Measurements from ENCODE around the gene PARD3B.

PARD3B gene

DNA sequence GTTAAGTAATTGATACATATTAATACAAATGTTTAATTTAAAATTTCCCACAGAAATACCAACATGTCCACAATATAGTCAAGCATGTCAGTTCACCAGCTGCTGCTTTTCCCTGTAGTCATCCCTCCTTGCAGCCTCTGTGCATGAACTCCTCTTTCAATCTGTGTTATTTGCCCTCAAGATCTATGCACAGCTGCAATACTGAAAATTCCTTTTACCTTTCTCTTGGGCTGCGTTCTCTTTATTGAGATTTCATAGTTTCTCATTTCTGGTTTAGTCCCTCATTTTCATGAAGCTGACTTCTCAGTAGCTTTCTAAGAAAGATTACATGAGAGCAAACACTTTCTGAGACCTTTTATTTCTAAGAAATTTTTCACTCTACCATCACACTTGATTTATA is 464.9 kb downstream of the PARD3B start:
- no peak for DNase-seq (ENCODE audit: low spot score)

- no peak for DNase-seq (ENCODE audit: low spot score)
Measured at GRCh38 chr2:205011031-205011430, 465.8 kb downstream of the PARD3B start.

DNA sequence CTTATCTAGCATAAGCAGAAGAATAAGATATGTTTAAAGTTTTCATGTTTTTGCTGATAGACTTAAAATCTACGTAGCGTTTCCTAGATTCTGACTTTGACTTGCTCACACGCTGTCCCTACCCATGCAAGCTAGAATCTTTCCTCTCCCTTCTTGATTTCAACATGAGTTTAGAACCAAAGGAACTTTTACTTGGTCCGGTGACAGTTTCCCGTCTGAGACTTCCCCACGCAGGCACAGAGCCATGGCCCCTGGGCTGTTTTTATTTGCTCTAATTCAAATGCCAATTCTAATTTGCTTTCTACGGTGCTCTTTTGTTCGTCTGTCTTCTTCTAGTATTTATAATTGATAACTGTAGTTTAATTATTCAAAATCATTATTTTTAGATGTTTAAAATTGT is 467.7 kb downstream of the PARD3B start:
- DNase-seq (ENCODE audit: low spot score) = no peak

DNA sequence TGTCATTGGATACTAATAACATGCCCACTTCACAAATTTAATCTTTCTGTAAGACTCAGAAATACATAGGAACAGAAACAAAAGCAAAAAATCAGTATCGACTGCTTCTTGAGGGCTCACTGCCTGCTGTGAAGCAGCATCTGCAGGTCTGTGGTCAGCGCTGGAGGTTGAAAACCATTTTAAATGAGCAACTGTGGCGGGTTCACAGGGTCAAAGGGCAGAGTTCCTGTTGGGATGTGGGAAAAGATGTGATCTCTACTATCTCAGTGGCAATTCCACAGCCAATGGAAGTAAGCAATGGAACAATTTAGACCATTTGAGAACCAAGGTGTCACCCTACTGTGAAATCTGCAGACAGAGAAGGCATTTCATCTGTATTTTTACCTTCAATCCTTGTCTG is 468.3 kb downstream of the PARD3B start:
- no peak for DNase-seq (ENCODE audit: low spot score)

- no peak for DNase-seq (ENCODE audit: low spot score)
Measured at GRCh38 chr2:205014201-205014600, 468.9 kb downstream of the PARD3B start.

GRCh38 chr2:205017381-205017780 is 472.1 kb downstream of the PARD3B start:
- DNase-seq (ENCODE audit: low spot score) = peak; percentile 37

DNA sequence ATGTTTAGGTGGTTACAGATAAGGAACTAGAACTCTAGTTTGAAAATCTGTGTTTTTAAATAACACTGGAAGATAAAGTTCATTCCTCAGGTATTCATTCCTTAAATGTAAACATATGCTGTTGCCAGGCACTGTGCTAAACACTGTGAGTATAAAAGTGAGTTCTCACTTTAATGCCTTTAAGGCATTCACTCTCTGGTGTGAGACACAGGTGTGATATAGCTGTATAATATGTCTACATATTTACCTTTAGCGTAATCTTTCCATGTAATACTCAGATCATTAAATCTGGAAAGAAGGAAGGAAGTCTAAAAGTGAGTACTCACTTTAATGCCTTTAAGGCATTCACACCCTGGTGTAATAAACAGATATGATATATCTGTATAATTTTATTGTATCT is 472.6 kb downstream of the PARD3B start:
- DNase-seq (ENCODE audit: low spot score) = no peak

DNA sequence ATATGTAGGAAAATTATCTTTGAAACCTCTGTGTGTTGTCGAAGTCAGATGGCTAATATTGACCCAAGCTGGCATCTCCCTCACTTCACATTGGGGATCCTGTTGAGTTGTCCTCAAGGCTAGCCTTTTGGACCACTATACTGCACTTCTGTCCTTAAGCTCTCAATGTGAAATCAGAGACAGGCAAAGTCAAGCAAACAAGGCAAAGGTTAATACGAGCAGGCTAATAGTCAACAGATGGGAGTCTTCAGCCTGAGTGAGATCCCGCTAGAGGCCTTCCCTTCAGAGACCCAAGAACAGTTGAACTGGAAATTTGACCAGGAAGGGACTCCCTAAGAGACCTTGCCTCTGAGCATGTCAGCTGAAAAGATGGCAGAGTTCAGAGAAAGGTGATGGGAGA is 475.4 kb downstream of the PARD3B start:
- no peak for DNase-seq (ENCODE audit: low spot score)

GRCh38 chr2:205022841-205023240 is 477.6 kb downstream of the PARD3B start:
- no peak for DNase-seq (ENCODE audit: low spot score)

- DNase-seq (ENCODE audit: low spot score) = peak; percentile 22
Measured at GRCh38 chr2:205024822-205025518, 479.7 kb downstream of the PARD3B start.

- DNase-seq (ENCODE audit: low spot score) = no peak
Measured at GRCh38 chr2:205025580-205026240, 480.4 kb downstream of the PARD3B start.

GRCh38 chr2:205030695-205031094 is 485.4 kb downstream of the PARD3B start:
- DNase-seq (ENCODE audit: low spot score) = no peak

GRCh38 chr2:205032093-205032551 is 486.8 kb downstream of the PARD3B start:
- no peak for DNase-seq (ENCODE audit: low spot score)

- no peak for DNase-seq (ENCODE audit: low spot score)
Measured at GRCh38 chr2:205033431-205033830, 488.2 kb downstream of the PARD3B start.

DNA sequence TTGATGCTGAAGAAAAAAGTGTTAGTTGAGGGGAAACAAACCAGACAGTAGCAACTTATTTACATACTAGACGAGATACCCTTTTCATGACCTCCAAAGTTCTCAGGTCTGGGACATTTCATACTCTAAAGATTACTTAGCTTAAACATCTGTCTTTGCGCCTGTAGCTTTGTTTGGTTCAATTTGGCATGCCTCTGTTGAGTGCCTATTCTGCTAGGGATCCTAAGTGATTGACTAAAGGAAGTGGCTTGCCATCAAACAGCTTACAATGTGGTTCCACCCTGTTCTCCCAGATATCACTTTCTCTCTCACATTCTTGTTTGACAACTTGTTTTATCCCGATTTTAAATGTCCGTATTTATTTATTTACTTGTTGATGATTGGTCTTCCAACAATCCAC is 488.8 kb downstream of the PARD3B start:
- no peak for DNase-seq (ENCODE audit: low spot score)

DNA sequence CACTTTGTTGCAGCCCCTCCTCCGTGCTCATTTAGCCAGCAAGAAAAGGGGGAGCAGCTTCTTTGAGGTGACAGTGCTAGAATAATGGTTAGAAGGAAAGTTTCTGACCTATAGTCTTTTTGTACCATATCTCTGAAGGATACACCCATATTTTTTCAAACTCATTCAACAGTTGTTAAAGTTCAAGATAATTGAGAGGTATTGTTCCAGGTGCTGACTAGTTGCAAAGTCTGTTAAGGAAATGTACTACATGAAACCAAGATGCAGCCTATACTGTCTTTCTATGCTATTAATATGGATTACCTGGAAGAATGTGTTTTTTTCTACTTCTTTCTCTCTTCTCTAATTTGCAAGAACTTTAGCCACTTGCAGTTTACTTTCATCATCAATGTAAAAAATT is 495.0 kb downstream of the PARD3B start:
- DNase-seq (ENCODE audit: low spot score) = no peak

- no peak for DNase-seq (ENCODE audit: low spot score)
Measured at GRCh38 chr2:205041472-205042130, 496.3 kb downstream of the PARD3B start.

DNA sequence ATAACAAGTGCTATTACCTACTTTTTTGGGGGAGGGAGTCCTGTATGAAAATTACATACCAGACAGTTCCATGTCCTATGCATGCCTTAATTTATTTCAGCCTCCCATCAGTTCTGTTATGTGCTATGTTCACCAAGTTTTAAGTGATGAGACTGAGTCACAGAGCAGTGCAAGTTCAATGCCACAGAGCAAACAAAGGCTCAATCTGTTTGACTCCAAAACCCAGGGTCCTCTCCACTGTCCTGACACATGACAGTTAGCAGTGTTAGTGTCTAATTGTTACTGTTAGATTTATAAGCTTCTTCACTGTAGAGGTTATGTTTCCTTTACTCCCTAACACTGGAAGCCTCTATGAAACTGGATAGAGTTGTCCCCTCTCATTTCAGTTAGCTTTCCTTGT is 498.0 kb downstream of the PARD3B start:
- no peak for DNase-seq (ENCODE audit: low spot score)

GRCh38 chr2:205045706-205046105 is 500.4 kb downstream of the PARD3B start:
- DNase-seq (ENCODE audit: low spot score) = no peak

- DNase-seq (ENCODE audit: low spot score) = no peak
Measured at GRCh38 chr2:205047273-205047839, 502.1 kb downstream of the PARD3B start.

- DNase-seq (ENCODE audit: low spot score) = no peak
Measured at GRCh38 chr2:205051417-205051816, 506.1 kb downstream of the PARD3B start.

- DNase-seq (ENCODE audit: low spot score) = no peak
Measured at GRCh38 chr2:205052781-205053180, 507.5 kb downstream of the PARD3B start.
